SW 1271 (cell line): Measurements from ENCODE around the gene SRSF3.
"Not testable (repeated sequence)": the region's sequence is repeated elsewhere in the genome, so short reads cannot be mapped to it uniquely, and the experiment has no call there.

Experiments used
- DNase-seq, 2 experiments: peaks; one replicate each; lab custom pipeline; 2025; lab: John Stamatoyannopoulos, UW

The SRSF3 gene

GRCh38 chr6:36605143-36605542 is 11.0 kb downstream of the SRSF3 start:
- no peak for DNase-seq

- peak in 1 of 2 experiments; percentile 24 for DNase-seq
These were observed 11.6 kb downstream of the SRSF3 start for GRCh38 chr6:36605560-36606391.

DNA sequence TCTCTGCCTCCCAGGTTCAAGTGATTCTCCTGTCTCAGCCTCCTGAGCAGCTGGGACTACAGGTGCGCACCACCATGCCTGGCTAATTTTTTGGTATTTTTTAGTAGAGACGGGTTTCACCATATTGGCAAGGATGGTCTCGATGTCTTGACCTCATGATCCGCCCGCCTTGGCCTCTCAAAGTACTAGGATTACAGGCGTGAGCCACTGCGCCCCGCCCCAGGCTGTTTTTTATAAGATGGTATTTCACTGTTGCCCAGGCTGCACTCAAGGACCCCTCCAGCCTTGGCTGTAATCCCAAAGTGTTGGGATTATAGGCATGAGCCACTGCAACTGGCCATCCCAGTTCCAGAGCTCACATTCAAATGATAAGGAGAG is 13.1 kb downstream of the SRSF3 start:
- DNase-seq, result not testable (repeated sequence)

- no peak for DNase-seq
These were observed 13.7 kb downstream of the SRSF3 start for GRCh38 chr6:36607683-36608386.

DNA sequence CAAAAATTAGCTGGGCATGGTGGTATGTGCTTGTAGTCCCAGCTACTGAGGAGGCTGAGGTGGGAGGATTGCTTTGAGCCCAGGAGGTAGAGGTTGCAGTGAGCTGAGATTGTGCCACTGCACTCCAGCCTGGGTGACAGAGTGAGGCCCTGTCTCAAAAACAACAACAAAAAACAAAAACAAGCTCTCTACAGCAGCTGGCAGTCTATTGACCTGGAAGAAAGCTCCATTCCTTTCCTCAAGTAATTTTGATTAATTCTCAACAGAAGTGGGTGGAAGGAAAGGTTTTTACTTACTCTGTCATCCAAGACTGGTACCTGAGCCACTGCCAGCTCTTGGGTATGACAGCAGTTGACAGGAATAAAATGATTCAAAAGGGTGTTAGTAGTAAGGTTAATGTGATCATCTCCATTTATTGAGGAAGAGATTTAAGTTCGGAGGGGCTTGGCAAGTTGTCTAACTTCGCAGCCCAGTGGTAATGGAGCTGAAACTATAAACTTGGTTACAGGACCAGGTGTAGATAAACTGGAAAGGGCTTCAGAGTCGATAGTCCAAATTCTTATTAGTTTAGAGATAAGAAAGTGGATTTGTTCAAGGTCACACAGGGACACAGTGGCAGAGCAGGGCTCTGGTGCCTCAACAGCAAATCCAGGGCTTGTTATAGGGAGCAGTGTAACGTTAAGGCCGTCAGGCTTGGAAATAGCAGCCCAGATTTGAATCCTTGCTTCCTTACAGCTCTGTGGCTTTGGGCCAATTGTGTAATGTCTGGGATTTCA is 14.8 kb downstream of the SRSF3 start:
- DNase-seq, result no peak

- no peak for DNase-seq
These were observed 15.4 kb downstream of the SRSF3 start for GRCh38 chr6:36609582-36609981.

DNA sequence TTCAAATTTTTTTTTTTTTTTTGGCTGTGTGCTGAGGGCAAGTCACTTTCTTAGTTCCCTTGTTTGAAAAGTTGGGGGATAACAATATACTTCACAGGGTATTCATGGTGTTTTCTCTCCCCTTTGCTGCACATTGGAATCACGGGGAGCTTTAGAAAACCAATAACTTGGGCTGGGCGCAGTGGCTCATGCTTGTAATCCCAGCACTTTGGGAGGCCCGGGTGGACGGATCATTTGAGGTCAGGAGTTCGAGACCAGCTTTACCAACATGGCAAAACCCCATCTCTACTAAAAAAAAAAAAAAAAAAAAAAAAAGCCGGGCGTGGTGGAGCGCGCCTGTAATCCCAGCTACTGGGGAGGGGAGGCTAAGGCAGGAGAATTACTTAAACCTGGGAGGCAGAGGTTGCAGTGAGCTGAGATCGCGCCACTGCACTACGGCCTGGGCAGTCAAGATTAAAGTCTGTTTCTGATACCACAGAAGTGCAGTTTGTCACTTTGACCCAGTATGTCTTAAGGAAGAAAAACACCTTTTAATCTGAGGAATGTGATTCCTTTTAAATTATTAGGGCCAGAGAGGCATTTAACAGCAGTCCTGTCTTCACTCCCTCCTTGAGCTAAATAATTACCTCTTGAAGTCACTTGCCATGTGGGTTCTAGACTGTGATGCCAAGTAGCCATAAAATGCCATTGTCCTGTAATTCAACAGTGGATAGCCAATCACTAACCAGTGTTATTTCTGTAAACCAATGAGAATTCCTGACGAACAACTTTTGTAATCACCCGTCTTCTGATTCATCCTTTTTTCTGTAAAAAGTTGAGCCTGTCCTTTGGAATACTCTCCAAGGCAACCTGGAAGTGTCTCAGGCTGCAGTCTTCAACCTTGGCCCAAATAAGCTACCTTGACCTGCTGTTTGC is 16.1 kb downstream of the SRSF3 start:
- no peak for DNase-seq

DNA sequence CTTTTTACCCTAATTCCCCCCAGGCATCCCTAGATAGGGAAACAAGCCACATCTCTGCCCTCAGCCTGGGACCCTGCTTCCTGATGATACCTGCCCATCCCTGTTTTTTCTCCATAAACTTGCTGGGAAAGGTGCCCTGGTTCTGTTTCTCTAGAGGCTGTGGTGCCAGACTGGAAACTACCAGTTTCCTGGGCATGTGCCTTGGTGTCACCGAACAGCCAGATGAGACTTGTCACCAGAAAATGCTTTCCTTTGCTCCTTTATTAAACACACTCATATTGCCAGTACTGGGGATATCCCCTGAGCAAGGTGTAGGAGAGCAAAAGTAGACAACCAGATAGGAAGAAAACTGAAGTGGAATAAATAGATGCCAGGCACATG is 16.8 kb downstream of the SRSF3 start:
- DNase-seq, result no peak

DNA sequence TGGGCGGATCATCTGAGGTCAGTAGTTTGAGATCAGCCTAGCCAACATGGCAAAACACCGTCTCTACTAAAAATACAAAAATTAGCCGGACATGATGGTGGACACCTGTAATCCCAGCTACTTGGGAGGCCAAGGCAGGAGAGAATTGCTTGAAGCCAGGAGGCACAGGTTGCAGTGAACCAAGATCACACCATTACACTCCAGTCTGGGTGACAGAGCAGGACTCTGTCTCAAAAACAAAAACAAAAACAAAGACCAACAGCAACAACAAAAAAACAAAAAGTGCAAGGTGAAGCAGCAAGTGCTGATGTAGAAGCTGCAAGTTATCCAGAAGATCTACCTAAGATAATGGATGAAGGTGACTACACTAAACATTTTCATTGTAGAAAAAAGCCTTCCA is 17.5 kb downstream of the SRSF3 start:
- not testable (repeated sequence) for DNase-seq

- DNase-seq, result no peak
These were observed 18.0 kb downstream of the SRSF3 start for GRCh38 chr6:36612101-36612625.

GRCh38 chr6:36613200-36613995 is 19.2 kb downstream of the SRSF3 start:
- DNase-seq, result no peak

GRCh38 chr6:36615018-36615761 is 21.0 kb downstream of the SRSF3 start:
- DNase-seq, result peak; percentile 36 to 38

DNA sequence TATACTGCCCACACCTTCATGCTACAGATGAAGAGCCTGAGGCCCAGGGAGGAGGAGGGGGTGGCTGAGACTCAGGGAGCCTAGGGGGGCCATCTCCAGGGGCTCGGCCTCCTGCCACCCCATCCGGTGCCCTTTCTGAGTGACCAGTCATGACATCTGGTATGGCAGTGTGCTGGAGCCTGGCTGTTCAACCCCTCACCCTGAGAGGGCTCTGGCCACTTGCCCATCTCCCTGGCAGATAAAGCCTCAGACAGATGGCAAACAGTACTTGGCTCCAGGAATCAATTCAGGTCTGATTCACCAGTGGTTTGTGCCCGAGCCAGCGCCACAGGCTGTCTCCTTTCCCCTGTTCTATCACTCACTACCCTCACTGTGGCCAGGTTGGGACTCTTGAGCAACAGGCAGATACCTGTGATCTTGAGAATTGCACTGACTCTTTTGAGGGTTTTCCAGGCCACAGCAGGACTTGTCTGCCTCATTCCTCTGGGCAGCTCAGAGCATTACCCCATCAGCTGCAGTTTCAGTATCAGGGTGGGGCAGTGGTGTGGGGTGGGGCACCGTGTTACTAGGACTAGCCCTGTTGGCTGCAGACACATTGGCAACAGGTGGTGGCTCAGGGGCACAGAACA is 22.8 kb downstream of the SRSF3 start:
- no peak for DNase-seq

DNA sequence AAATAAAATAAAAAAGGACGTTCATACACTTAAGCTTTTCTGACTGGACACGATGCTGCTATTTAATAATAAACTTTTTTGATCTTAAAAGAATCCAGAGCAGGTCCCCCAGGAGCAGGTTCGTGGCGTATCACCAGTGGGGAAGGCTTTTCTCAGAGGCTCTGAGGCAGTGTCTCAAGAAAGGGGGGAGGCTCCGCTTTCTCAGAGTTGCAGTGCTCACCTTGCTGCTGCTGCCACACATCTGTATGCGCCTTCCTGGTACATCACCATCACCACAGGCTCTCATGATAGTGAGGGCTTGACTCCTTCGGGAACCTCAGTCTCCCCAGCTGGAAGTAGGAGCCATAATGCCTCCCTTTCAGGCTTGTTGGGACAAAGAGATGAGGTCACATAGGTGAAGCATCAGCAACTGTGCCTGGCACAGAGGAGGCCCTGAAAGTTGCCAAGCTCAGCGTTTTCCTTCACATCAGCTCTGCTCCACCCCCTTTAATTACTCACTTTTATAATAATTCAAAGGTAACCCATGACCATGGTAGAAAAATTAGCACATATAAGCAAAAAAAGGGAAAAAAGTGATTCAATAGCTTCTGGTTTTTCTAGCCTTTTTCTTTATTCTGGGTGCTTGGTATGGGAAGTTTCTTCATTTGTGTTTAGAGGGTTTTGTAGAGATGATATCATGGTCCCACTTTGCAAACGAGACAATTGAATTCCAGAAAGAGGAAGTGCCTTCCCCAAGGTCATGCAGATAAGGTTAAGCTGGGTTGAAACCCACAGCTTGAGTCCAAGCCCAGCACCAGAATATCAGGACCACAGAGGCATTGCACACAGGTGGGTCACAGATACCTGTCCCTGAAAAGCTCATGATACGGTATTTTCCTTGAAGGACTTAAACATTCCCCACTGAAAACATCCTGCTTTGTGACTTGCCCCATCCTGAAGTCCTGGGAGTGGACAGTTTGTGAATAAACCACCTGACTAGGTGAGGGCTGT is 24.5 kb downstream of the SRSF3 start:
- no peak for DNase-seq

- no peak for DNase-seq
These were observed 27.3 kb downstream of the SRSF3 start for GRCh38 chr6:36621371-36621855.

DNA sequence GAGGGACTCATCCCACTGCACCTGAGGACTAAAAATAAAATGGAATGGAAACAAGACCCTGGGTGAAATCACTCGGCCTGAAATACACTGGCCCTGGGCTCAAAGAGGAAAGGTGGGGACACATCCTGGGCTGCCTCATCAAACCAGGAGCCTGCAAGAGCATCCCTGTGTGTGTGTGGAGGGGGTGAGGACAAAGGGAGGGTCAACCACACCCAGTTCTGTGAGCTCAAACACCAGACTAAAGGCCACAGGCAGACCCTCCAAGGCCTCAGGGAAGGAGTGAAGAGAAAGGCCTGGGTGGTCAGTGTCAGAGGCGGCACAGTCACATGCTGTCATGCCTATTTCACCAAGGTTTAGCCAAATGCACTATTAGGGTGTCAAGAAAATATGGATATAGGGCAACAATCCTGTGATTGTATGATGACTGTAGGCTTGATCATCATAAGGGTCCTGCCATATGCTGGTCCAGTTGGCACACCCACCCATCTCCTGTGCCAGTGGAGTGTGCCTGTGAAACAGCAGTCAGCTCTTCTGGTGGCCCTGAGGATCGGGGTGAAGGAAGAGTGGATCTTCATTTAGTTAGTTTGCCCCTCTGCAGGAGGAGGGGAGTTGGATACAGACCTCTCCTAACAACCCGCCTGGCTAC is 28.9 kb downstream of the SRSF3 start:
- DNase-seq, result no peak
